GM12878 (cell line): ENCODE results near the gene NUP107. TPM values are rescaled to one million over a fixed set of nuclear protein-coding genes. Genes with fewer than 3 reads are reported as not detected.

Source experiments
- ATAC-seq: fragments of 200-7000 bp; cut with Tn5 transposase; 3 replicates; pipeline ENCODE4 v1.9.1; 2020; ENCODE audit warnings: mild to moderate bottlenecking, moderate library complexity
- BruUV-seq: library from RNA; stranded (reverse); fragments of 400-500 nt; replicated peaks from 2 replicates; lab custom pipeline; 2021; lab: Mats Ljungman, UMichigan
- CTCF ChIA-PET: fragments of 300-600 bp; sonication (Branson Sonifier 250); formaldehyde crosslinking; extraction: SDS; loops from one replicate; lab custom pipeline; 2021; ENCODE audit warnings: inconsistent platforms; lab: Yijun Ruan, JAX
- POLR2A ChIA-PET: fragments of 350-600 bp; formaldehyde crosslinking; extraction: SDS; loops from one replicate; lab custom pipeline; 2021; ENCODE audit warnings: inconsistent platforms; lab: Charles Lee
- RAD21 ChIA-PET: fragments of 300-600 bp; sonication (Branson Sonifier 250); formaldehyde crosslinking; loops from one replicate; lab custom pipeline; 2023; ENCODE audit warnings: antibody characterized with exemption; ENCODE audit not compliant: unreplicated experiment; lab: Charles Lee
- SMC1A ChIA-PET: fragments of 300-600 bp; sonication (Branson Sonifier 250); formaldehyde crosslinking; loops from one replicate; lab custom pipeline; 2023; ENCODE audit not compliant: unreplicated experiment, uncharacterized antibody; lab: Charles Lee
- DNase-seq: peaks from one replicate; pipeline ENCODE4 v3.0.0-alpha.2; 2011; ENCODE audit warnings: low read depth, low spot score
- FAIRE-seq: peaks from 3 replicates; lab custom pipeline; 2011; peaks lifted over from hg19 to GRCh38; lab: Jason Lieb, UNC
- H2AFZ ChIP-seq: 2 replicates; pipeline ENCODE4 v1.6.0; 2011; ENCODE audit warnings: low read depth, low read length, control low read depth; ENCODE audit not compliant: control insufficient read depth
- H3K27ac ChIP-seq: 2 replicates; pipeline ENCODE4 v1.5.1; 2011; ENCODE audit warnings: control low read depth; ENCODE audit not compliant: control insufficient read depth, insufficient read depth
- H3K27me3 ChIP-seq, 2 experiments: replicated peaks in 1 of 2; 2 replicates each; pipeline versions ENCODE4 v1.6.0 to v1.6.1; 2011; ENCODE audit warnings: low read length in 1 of 2; ENCODE audit not compliant: control insufficient read depth in 2 of 2, insufficient read depth in 2 of 2
- H3K36me3 ChIP-seq, 2 experiments: 2 replicates each; pipeline ENCODE4 v1.5.1; 2011; ENCODE audit warnings: low read length in 1 of 2; ENCODE audit not compliant: control insufficient read depth in 2 of 2, insufficient read depth in 2 of 2
- H3K4me1 ChIP-seq: 2 replicates; pipeline ENCODE4 v1.6.1; 2011; ENCODE audit warnings: mild to moderate bottlenecking, low read length, moderate library complexity, mixed read lengths; ENCODE audit not compliant: control insufficient read depth, insufficient read depth
- H3K4me2 ChIP-seq: 2 replicates; pipeline ENCODE4 v1.6.0; 2011; ENCODE audit warnings: control low read depth; ENCODE audit not compliant: control insufficient read depth, insufficient read depth
- H3K4me3 ChIP-seq: fragments of 200-600 bp; sonication (generic); 2 replicates; pipeline ENCODE4 v1.5.1; 2016
- H3K79me2 ChIP-seq: 2 replicates; pipeline ENCODE4 v1.6.0; 2011; ENCODE audit warnings: low read length; ENCODE audit not compliant: control insufficient read depth, insufficient read depth
- H3K9ac ChIP-seq: 2 replicates; pipeline ENCODE4 v1.8.0; 2011; ENCODE audit warnings: low read length, control low read depth, mixed read lengths; ENCODE audit not compliant: control insufficient read depth, insufficient read depth
- H3K9me3 ChIP-seq: replicated peaks from 3 replicates; pipeline ENCODE4 v1.5.1; 2011; ENCODE audit warnings: mild to moderate bottlenecking, low read length; ENCODE audit not compliant: control insufficient read depth, insufficient read depth
- H4K20me1 ChIP-seq: 2 replicates; pipeline ENCODE4 v1.6.0; 2011; ENCODE audit not compliant: control insufficient read depth, insufficient read depth
- CREM ChIP-seq: IDR thresholded peaks from 2 replicates; pipeline ENCODE4 v1.6.1; 2014; ENCODE audit warnings: antibody characterized with exemption, low read depth
- FOS ChIP-seq: IDR thresholded peaks from 3 replicates; pipeline ENCODE4 v1.6.1; 2011; ENCODE audit warnings: borderline replicate concordance; ENCODE audit not compliant: insufficient read length; ENCODE audit errors: extremely low read depth
- MEF2A ChIP-seq: IDR thresholded peaks from 2 replicates; pipeline ENCODE4 v1.6.1; 2011; ENCODE audit warnings: low read depth, mild to moderate bottlenecking, low read length, moderate library complexity; ENCODE audit not compliant: insufficient read depth
- MTA3 ChIP-seq: IDR thresholded peaks from 2 replicates; pipeline ENCODE4 v1.6.1; 2012; ENCODE audit warnings: low read length, inconsistent platforms, borderline replicate concordance
- NRF1 ChIP-seq: conservative IDR thresholded peaks from 2 replicates; pipeline ENCODE4 v1.6.1; 2011; ENCODE audit warnings: mild to moderate bottlenecking, low read depth, low read length, improper control_type of control experiment
- PBX3 ChIP-seq: IDR thresholded peaks from 2 replicates; pipeline ENCODE4 v1.6.1; 2011; ENCODE audit warnings: mild to moderate bottlenecking, low read depth, low read length, moderate library complexity; ENCODE audit not compliant: insufficient replicate concordance
- POLR2A ChIP-seq: IDR thresholded peaks from 2 replicates; pipeline ENCODE4 v1.6.1; 2011; ENCODE audit warnings: low read depth, mild to moderate bottlenecking, low read length
- PRDM15 ChIP-seq: fragments of 450-650 bp; formaldehyde crosslinking; IDR thresholded peaks from 2 replicates; pipeline ENCODE4 v1.4.0; 2020; ENCODE audit warnings: mild to moderate bottlenecking, moderate library complexity
- RBBP5 ChIP-seq: fragments of 200-600 bp; sonication (generic); conservative IDR thresholded peaks from 2 replicates; pipeline ENCODE4 v1.6.1; 2016
- SREBF2 ChIP-seq: IDR thresholded peaks from 2 replicates; pipeline ENCODE4 v1.6.1; 2012; ENCODE audit warnings: mild to moderate bottlenecking, low read length
- TARDBP ChIP-seq: IDR thresholded peaks from 2 replicates; pipeline ENCODE4 v1.6.1; 2016; ENCODE audit warnings: borderline replicate concordance
- TCF3 ChIP-seq: IDR thresholded peaks from 2 replicates; pipeline ENCODE4 v1.6.1; 2012; ENCODE audit warnings: low read depth, mild to moderate bottlenecking, low read length, borderline replicate concordance; ENCODE audit not compliant: insufficient read depth
- USF1 ChIP-seq: IDR thresholded peaks from 2 replicates; pipeline ENCODE4 v1.6.1; 2011; ENCODE audit warnings: borderline replicate concordance, low read depth, mild to moderate bottlenecking, moderate library complexity, mixed read lengths, low read length; ENCODE audit not compliant: insufficient read depth; ENCODE audit errors: extremely low read length
- WRNIP1 ChIP-seq: IDR thresholded peaks from 2 replicates; pipeline ENCODE4 v1.6.1; 2011; ENCODE audit warnings: low read depth, low read length, improper control_type of control experiment, borderline replicate concordance
- YBX1 ChIP-seq: fragments of 450-650 bp; IDR thresholded peaks from 2 replicates; pipeline ENCODE4 v1.6.1; 2016; ENCODE audit warnings: antibody characterized with exemption
- ZNF622 ChIP-seq: fragments of 450-650 bp; IDR thresholded peaks from 2 replicates; pipeline ENCODE4 v1.6.1; 2017; ENCODE audit warnings: mild to moderate bottlenecking, inconsistent platforms
- ZSCAN29 ChIP-seq: fragments of 450-650 bp; IDR thresholded peaks from 2 replicates; pipeline ENCODE4 v1.6.1; 2017; ENCODE audit warnings: mild to moderate bottlenecking, moderate library complexity
- WGBS: methylation state at CpG from one replicate; pipeline ENCODE4 v1.1.6; 2016; ENCODE audit warnings: low lambda C conversion rate; ENCODE audit not compliant: insufficient replicate concordance, insufficient coverage; ENCODE audit errors: missing lambda C conversion rate; 5-methylcytosine and 5-hydroxymethylcytosine counted together
- in situ Hi-C: fragments of 300-500 bp; cut with MboI; formaldehyde crosslinking; loops from 9 replicates; pipeline ENCODE4 v1.14.3; 2018; ENCODE audit warnings: mixed read lengths
- intact Hi-C: fragments of 100-400 bp; cut with micrococcal nuclease; formaldehyde crosslinking; loops from one replicate; pipeline ENCODE4 v1.14.2; 2022; ENCODE audit not compliant: unreplicated experiment
- polyA plus RNA-seq, 11 experiments: library from polyadenylated mRNA; depleted of rRNA in 4 of 11; unstranded in 6 of 11; stranded (reverse) in 5 of 11; fragments of >200 nt; fragmentation: Nextera tagmentation in 4 of 11; fragmentation: Illumina TruSeq in 1 of 11; extraction: Ambion mirVana in 4 of 11; extraction: Trizol in 1 of 11; gene quantifications; 1 replicate in 1 of 11; 2 replicates in 10 of 11; pipeline versions ENCODE4 v1.2.1 to v1.2.3, GENCODE V29; 2011 to 2016; ENCODE audit warnings: inconsistent platforms in 2 of 11, missing spikeins in 2 of 11, low read depth in 1 of 11
- total RNA-seq, 4 experiments: library from RNA; depleted of rRNA in 3 of 4; stranded (reverse); fragments of >200 nt in 3 of 4; fragmentation: Illumina TruSeq in 1 of 4; extraction: Trizol in 1 of 4; gene quantifications; 2 replicates each; pipeline versions ENCODE4 v1.2.1 to v1.2.3, GENCODE V29; 2013 to 2021

Gene NUP107
- total and polyA plus RNA-seq, 10 of the 15 experiments (the other 5 are each of a cell fraction or from before 2014, with no cell fraction given), result 73.4 to 132 (median 92.4) TPM

- TF ChIP-seq FOS, result no peak
- no peak for TF ChIP-seq ZNF622
- no peak for TF ChIP-seq SREBF2
- TF ChIP-seq TARDBP, result no peak
- no peak for TF ChIP-seq MEF2A
- no peak for TF ChIP-seq CREM
- no peak for TF ChIP-seq PRDM15
- no peak for TF ChIP-seq RBBP5
Observed at GRCh38 chr12:68793436-68793835, 106.7 kb downstream of the NUP107 start (continued).

- ChIA-PET CTCF (interaction anchor here (1.1 to 1.6 kb wide), 2 partner anchors 13 to 473 kb away, joined by 3 to 5 read pairs; no protein-coding TSS in a partner anchor), POLR2A (interaction anchor here (1.0 kb wide), 1 partner anchor 58 kb away, joined by 3 read pairs; no protein-coding TSS in a partner anchor), SMC1A (interaction anchor here (0.8 to 1.2 kb wide), 3 partner anchors 11 to 107 kb away, joined by 3 read pairs; partner anchors contain the start of gene NUP107), RAD21 (no interaction called here)
- in situ Hi-C loops, result no loop called here
- 96% methylated on average over 4 of the region's 4 CpGs for WGBS
- no peaks in the 10 kb centered on the region for H3K27me3 ChIP-seq
- FAIRE-seq (no peak), ATAC-seq (no peak), DNase-seq (no peak)
- no peak overlapping the region for H2AFZ ChIP-seq
- H3K4me2 ChIP-seq, result no peak overlapping the region
- no peak overlapping the region for H3K4me3 ChIP-seq
- H3K9ac ChIP-seq, result no peak overlapping the region
- H3K9me3 ChIP-seq, result no peaks in the 10 kb centered on the region; the same call in 2 of the 3 replicates
- BruUV-seq, result no TSS peak
- H3K27ac ChIP-seq, result no peak overlapping the region
- no peaks in the 10 kb centered on the region for H4K20me1 ChIP-seq
- H3K36me3 ChIP-seq, result no peaks in the 10 kb centered on the region
- H3K79me2 ChIP-seq, result no peaks in the 10 kb centered on the region
- H3K4me1 ChIP-seq, result no peaks in the 10 kb centered on the region
- intact Hi-C loops, result no loop called here
- TF ChIP-seq YBX1 (no peak), NRF1 (no peak), ZSCAN29 (no peak), MTA3 (no peak), WRNIP1 (no peak), USF1 (no peak), TCF3 (no peak), POLR2A (no peak), FOS (no peak), PBX3 (no peak)
Observed at GRCh38 chr12:68793975-68794652, 107.3 kb downstream of the NUP107 start.
